HCT116 (cell line): ENCODE measurements around the gene URI1. TPM values are rescaled to one million over a fixed set of nuclear protein-coding genes. Genes with fewer than 3 reads are reported as not detected.

Source experiments
- ATAC-seq: fragments of 200-7000 bp; cut with Tn5 transposase; 2 replicates; pipeline ENCODE4 v1.9.1; 2020; ENCODE audit warnings: mild to moderate bottlenecking, moderate library complexity
- BruUV-seq: library from RNA; stranded (reverse); fragments of 400-500 nt; replicated peaks from 2 replicates; lab custom pipeline; 2021; lab: Mats Ljungman, UMichigan
- CTCF ChIA-PET: fragments of 300-600 bp; sonication (Branson Sonifier 250); formaldehyde crosslinking; loops from one replicate; lab custom pipeline; 2021; ENCODE audit warnings: antibody characterized with exemption; lab: Charles Lee
- POLR2A ChIA-PET: fragments of 300-600, 350-600 bp; sonication (Branson Sonifier 250); formaldehyde crosslinking; loops from one replicate; lab custom pipeline; 2021; ENCODE audit warnings: antibody characterized with exemption; lab: Charles Lee
- RAD21 ChIA-PET, 2 experiments: fragments of 300-600 bp; sonication (Branson Sonifier 250); formaldehyde crosslinking; loops; one replicate each; lab custom pipeline; 2023; ENCODE audit warnings: low total read pairs in 2 of 2; ENCODE audit not compliant: uncharacterized antibody in 2 of 2, unreplicated experiment in 2 of 2, low non-redundant PET in 1 of 2; lab: Charles Lee
- DNase-seq: peaks from one replicate; pipeline ENCODE4 v3.0.0-alpha.2; 2010; ENCODE audit warnings: low read depth, low spot score
- H2AFZ ChIP-seq: fragments of 200-600 bp; shearing (Covaris generic), sonication (generic); 2 replicates; pipeline ENCODE4 v1.6.1; 2017; ENCODE audit warnings: low read depth, mixed run types, mixed read lengths, antibody characterized with exemption, low read length; ENCODE audit not compliant: poor library complexity, severe bottlenecking
- H3K27ac ChIP-seq: 2 replicates; pipeline ENCODE4 v1.5.1; 2012; ENCODE audit warnings: low read depth, low read length
- H3K27me3 ChIP-seq: fragments of 200-600 bp; sonication (generic); 2 replicates; pipeline ENCODE4 v1.6.1; 2016; ENCODE audit warnings: mixed run types, low read length, mixed read lengths; ENCODE audit not compliant: insufficient read depth
- H3K36me3 ChIP-seq, 2 experiments: fragments of 200-500 bp in 1 of 2; fragments of 200-600 bp in 1 of 2; sonication (Bioruptor generic) in 1 of 2; sonication (generic) in 1 of 2; 2 replicates each; pipeline versions ENCODE4 v1.5.1 to v1.6.1; 2014 to 2016; ENCODE audit warnings: low read length in 2 of 2, inconsistent platforms in 1 of 2, mixed read lengths in 1 of 2, mixed run types in 1 of 2; ENCODE audit not compliant: insufficient read depth in 2 of 2, control insufficient read depth in 1 of 2
- H3K4me1 ChIP-seq, 2 experiments: fragments of 200-600 bp in 1 of 2; sonication (generic) in 1 of 2; 2 replicates each; pipeline versions ENCODE4 v1.5.1 to v1.6.1; 2012 to 2017; ENCODE audit warnings: low read length in 2 of 2, inconsistent platforms in 1 of 2, mild to moderate bottlenecking in 1 of 2, mixed read lengths in 1 of 2, mixed run types in 1 of 2, moderate library complexity in 1 of 2; ENCODE audit not compliant: insufficient read depth in 2 of 2, control insufficient read depth in 1 of 2
- H3K4me2 ChIP-seq: fragments of 200-600 bp; sonication (generic); 2 replicates; pipeline ENCODE4 v1.6.1; 2017; ENCODE audit warnings: mixed run types, low read length, mixed read lengths
- H3K4me3 ChIP-seq, 2 experiments: fragments of 200-600 bp in 1 of 2; sonication (generic) in 1 of 2; replicated peaks in 1 of 2; 2 replicates each; pipeline ENCODE4 v1.5.1; 2011 to 2016; ENCODE audit warnings: low read length in 2 of 2, control low read depth in 1 of 2, low read depth in 1 of 2, mild to moderate bottlenecking in 1 of 2, mixed read lengths in 1 of 2, mixed run types in 1 of 2
- H3K79me2 ChIP-seq: fragments of 200-600 bp; sonication (generic); 2 replicates; pipeline ENCODE4 v1.6.1; 2017; ENCODE audit warnings: mild to moderate bottlenecking, mixed run types, low read length, moderate library complexity, mixed read lengths; ENCODE audit not compliant: insufficient read depth
- H3K9ac ChIP-seq: fragments of 200-600 bp; sonication (generic); 2 replicates; pipeline ENCODE4 v1.6.1; 2016; ENCODE audit warnings: low read length, mixed read lengths
- H3K9me2 ChIP-seq: fragments of 200-600 bp; sonication (generic), shearing (Covaris generic); 2 replicates; pipeline ENCODE4 v1.6.1; 2017; ENCODE audit warnings: mixed run types, mild to moderate bottlenecking, moderate library complexity; ENCODE audit not compliant: insufficient read depth
- H3K9me3 ChIP-seq, 2 experiments: fragments of 200-500 bp in 1 of 2; fragments of 200-600 bp in 1 of 2; sonication (Bioruptor generic) in 1 of 2; sonication (generic) in 1 of 2; 2 replicates each; pipeline ENCODE4 v1.6.1; 2014 to 2017; ENCODE audit warnings: low read length in 2 of 2, mixed read lengths in 2 of 2, inconsistent platforms in 1 of 2, low read depth in 1 of 2, mild to moderate bottlenecking in 1 of 2, mixed run types in 1 of 2, moderate library complexity in 1 of 2; ENCODE audit not compliant: control insufficient read depth in 1 of 2, insufficient read depth in 1 of 2
- H4K20me1 ChIP-seq: fragments of 200-600 bp; sonication (generic), shearing (Covaris generic); 2 replicates; pipeline ENCODE4 v1.6.1; 2017; ENCODE audit warnings: mixed run types, mild to moderate bottlenecking, moderate library complexity; ENCODE audit not compliant: insufficient read depth
- CEBPB ChIP-seq: IDR thresholded peaks from 2 replicates; pipeline ENCODE4 v1.6.1; 2012; ENCODE audit warnings: low read depth
- EGR1 ChIP-seq: IDR thresholded peaks from 2 replicates; pipeline ENCODE4 v1.6.1; 2012; ENCODE audit warnings: low read depth
- ELF1 ChIP-seq: IDR thresholded peaks from 2 replicates; pipeline ENCODE4 v1.6.1; 2012; ENCODE audit warnings: low read depth, borderline replicate concordance
- EZH2phosphoT487 ChIP-seq: fragments of 200-600 bp; IDR thresholded peaks from 2 replicates; pipeline ENCODE4 v1.6.1; 2018; ENCODE audit warnings: antibody characterized with exemption, borderline replicate concordance
- FOSL1 ChIP-seq: IDR thresholded peaks from 2 replicates; pipeline ENCODE4 v1.6.1; 2012; ENCODE audit warnings: low read depth
- JUND ChIP-seq: IDR thresholded peaks from 2 replicates; pipeline ENCODE4 v1.6.1; 2012
- POLR2A ChIP-seq: IDR thresholded peaks from 2 replicates; pipeline ENCODE4 v1.7.0; 2011; ENCODE audit warnings: borderline replicate concordance; ENCODE audit not compliant: insufficient read depth, insufficient read length; ENCODE audit errors: extremely low read depth
- RAD21 ChIP-seq: IDR thresholded peaks from 2 replicates; pipeline ENCODE4 v1.6.1; 2012; ENCODE audit warnings: low read depth, mild to moderate bottlenecking
- SIN3A ChIP-seq: IDR thresholded peaks from 2 replicates; pipeline ENCODE4 v1.6.1; 2012; ENCODE audit warnings: low read depth
- SP1 ChIP-seq: IDR thresholded peaks from 2 replicates; pipeline ENCODE4 v1.6.1; 2012; ENCODE audit warnings: low read depth
- SRF ChIP-seq: IDR thresholded peaks from 2 replicates; pipeline ENCODE4 v1.6.1; 2012; ENCODE audit warnings: low read depth
- TCF7L2 ChIP-seq: IDR thresholded peaks from 2 replicates; pipeline ENCODE4 v1.7.0; 2011; ENCODE audit warnings: borderline replicate concordance, inconsistent platforms; ENCODE audit not compliant: insufficient read depth, insufficient read length; ENCODE audit errors: extremely low read depth
- YY1 ChIP-seq: IDR thresholded peaks from 2 replicates; pipeline ENCODE4 v1.6.1; 2011; ENCODE audit warnings: low read length, low read depth, moderate library complexity, mild to moderate bottlenecking; ENCODE audit not compliant: insufficient replicate concordance; ENCODE audit errors: extremely low read depth
- ZFX ChIP-seq: fragments of 450-650 bp; IDR thresholded peaks from 2 replicates; pipeline ENCODE4 v1.6.1; 2017
- ZNF274 ChIP-seq: fragments of 200-500 bp; sonication (Bioruptor generic); IDR thresholded peaks from 2 replicates; pipeline ENCODE4 v1.6.1; 2014; ENCODE audit warnings: mild to moderate bottlenecking, low read depth, low read length, inconsistent platforms
- intact Hi-C: fragments of 100-400 bp; cut with micrococcal nuclease; formaldehyde crosslinking; loops from 2 replicates; pipeline ENCODE4 v1.10.0; 2022
- total RNA-seq: library from RNA; stranded (reverse); gene quantifications from one replicate; pipeline ENCODE4 v1.2.1, GENCODE V29; 2021; ENCODE audit not compliant: unreplicated experiment
- TF ChIP-seq, protein P1 (sequence below): IDR thresholded peaks from 2 replicates; pipeline ENCODE4 v1.6.1; 2011; ENCODE audit warnings: mild to moderate bottlenecking, low read length, moderate library complexity; ENCODE audit not compliant: insufficient replicate concordance; ENCODE audit errors: extremely low read depth
- TF ChIP-seq, protein P2 (sequence below): IDR thresholded peaks from 2 replicates; pipeline ENCODE4 v1.6.1; 2012; ENCODE audit warnings: low read depth
- TF ChIP-seq, protein P3 (sequence below), 3 experiments: fragments of 200-600 bp in 1 of 3; sonication (generic) in 1 of 3; IDR thresholded peaks in 2 of 3; conservative IDR thresholded peaks in 1 of 3; 2 replicates each; pipeline ENCODE4 v1.5.1; 2012 to 2017; ENCODE audit warnings: low read depth in 2 of 3, low read length in 2 of 3, antibody characterized with exemption in 1 of 3, borderline replicate concordance in 1 of 3, control low read depth in 1 of 3, mild to moderate bottlenecking in 1 of 3, mixed read lengths in 1 of 3, mixed run types in 1 of 3, moderate library complexity in 1 of 3; ENCODE audit not compliant: insufficient read depth in 1 of 3

Gene URI1
- total RNA-seq, 1 experiment from 2014 or later = 51.4 TPM

DNA sequence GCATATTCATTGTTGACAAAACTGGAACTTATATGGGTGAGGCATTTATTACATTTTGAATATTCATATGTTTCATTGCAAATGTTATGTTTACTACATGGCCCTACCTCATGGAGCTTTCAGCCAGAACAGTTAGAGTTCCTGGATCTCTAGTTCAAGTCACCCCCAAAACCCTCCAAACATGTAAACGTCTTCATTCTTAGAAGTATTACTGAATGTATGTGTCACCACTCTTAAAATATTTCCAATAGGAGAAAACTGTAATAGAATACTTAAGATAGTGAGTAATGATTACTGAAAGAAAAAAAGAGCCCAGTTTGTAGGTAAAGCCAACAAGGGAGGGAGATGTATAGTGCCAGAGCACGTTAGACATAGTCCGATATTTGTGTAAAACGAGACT lies 23.5 kb downstream of the URI1 start:
- CTCF ChIA-PET = interaction anchor here (1.4 kb wide), 1 partner anchor 237 kb away, joined by 3 read pairs; no protein-coding TSS in a partner anchor
- no peak for ATAC-seq
- peaks cover 99% of the 10 kb centered on the region for H3K79me2 ChIP-seq

More for the DNA sequence above, 23.5 kb downstream of the URI1 start:
- TF ChIP-seq ELF1 (no peak), EGR1 (no peak), SP1 (no peak), TCF7L2 (no peak), JUND (no peak), SIN3A (no peak), ZFX (no peak), POLR2A (no peak), CEBPB (no peak), RAD21 (no peak), EZH2phosphoT487 (no peak), SRF (no peak), ZNF274 (no peak), YY1 (no peak), FOSL1 (no peak)
- TF ChIP-seq, protein P1, sequence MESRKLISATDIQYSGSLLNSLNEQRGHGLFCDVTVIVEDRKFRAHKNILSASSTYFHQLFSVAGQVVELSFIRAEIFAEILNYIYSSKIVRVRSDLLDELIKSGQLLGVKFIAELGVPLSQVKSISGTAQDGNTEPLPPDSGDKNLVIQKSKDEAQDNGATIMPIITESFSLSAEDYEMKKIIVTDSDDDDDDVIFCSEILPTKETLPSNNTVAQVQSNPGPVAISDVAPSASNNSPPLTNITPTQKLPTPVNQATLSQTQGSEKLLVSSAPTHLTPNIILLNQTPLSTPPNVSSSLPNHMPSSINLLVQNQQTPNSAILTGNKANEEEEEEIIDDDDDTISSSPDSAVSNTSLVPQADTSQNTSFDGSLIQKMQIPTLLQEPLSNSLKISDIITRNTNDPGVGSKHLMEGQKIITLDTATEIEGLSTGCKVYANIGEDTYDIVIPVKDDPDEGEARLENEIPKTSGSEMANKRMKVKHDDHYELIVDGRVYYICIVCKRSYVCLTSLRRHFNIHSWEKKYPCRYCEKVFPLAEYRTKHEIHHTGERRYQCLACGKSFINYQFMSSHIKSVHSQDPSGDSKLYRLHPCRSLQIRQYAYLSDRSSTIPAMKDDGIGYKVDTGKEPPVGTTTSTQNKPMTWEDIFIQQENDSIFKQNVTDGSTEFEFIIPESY = no peak
- TF ChIP-seq, protein P2, sequence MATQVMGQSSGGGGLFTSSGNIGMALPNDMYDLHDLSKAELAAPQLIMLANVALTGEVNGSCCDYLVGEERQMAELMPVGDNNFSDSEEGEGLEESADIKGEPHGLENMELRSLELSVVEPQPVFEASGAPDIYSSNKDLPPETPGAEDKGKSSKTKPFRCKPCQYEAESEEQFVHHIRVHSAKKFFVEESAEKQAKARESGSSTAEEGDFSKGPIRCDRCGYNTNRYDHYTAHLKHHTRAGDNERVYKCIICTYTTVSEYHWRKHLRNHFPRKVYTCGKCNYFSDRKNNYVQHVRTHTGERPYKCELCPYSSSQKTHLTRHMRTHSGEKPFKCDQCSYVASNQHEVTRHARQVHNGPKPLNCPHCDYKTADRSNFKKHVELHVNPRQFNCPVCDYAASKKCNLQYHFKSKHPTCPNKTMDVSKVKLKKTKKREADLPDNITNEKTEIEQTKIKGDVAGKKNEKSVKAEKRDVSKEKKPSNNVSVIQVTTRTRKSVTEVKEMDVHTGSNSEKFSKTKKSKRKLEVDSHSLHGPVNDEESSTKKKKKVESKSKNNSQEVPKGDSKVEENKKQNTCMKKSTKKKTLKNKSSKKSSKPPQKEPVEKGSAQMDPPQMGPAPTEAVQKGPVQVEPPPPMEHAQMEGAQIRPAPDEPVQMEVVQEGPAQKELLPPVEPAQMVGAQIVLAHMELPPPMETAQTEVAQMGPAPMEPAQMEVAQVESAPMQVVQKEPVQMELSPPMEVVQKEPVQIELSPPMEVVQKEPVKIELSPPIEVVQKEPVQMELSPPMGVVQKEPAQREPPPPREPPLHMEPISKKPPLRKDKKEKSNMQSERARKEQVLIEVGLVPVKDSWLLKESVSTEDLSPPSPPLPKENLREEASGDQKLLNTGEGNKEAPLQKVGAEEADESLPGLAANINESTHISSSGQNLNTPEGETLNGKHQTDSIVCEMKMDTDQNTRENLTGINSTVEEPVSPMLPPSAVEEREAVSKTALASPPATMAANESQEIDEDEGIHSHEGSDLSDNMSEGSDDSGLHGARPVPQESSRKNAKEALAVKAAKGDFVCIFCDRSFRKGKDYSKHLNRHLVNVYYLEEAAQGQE = no peak
- TF ChIP-seq, protein P3, sequence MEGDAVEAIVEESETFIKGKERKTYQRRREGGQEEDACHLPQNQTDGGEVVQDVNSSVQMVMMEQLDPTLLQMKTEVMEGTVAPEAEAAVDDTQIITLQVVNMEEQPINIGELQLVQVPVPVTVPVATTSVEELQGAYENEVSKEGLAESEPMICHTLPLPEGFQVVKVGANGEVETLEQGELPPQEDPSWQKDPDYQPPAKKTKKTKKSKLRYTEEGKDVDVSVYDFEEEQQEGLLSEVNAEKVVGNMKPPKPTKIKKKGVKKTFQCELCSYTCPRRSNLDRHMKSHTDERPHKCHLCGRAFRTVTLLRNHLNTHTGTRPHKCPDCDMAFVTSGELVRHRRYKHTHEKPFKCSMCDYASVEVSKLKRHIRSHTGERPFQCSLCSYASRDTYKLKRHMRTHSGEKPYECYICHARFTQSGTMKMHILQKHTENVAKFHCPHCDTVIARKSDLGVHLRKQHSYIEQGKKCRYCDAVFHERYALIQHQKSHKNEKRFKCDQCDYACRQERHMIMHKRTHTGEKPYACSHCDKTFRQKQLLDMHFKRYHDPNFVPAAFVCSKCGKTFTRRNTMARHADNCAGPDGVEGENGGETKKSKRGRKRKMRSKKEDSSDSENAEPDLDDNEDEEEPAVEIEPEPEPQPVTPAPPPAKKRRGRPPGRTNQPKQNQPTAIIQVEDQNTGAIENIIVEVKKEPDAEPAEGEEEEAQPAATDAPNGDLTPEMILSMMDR (IDR thresholded peaks at IDR 0.05 in 2 of 3, conservative IDR thresholded peaks at IDR 0.05 in 1 of 3; ENCODE audit: borderline replicate concordance in 1 of 3, insufficient read depth in 1 of 3, low read depth in 2 of 3, low read length in 2 of 3) = no peak
- no peak for DNase-seq
- Histone ChIP-seq H3K4me3 (no peak overlapping the region), H2AFZ (no peak overlapping the region), H3K9ac (no peak overlapping the region), H3K27me3 (no peaks in the 10 kb centered on the region), H4K20me1 (peaks cover 21% of the 10 kb centered on the region; the same call in 1 of the 2 replicates), H3K4me2 (no peak overlapping the region), H3K36me3 (no peaks in the 10 kb centered on the region), H3K9me3 (no peaks in the 10 kb centered on the region), H3K27ac (no peak overlapping the region), H3K4me1 (no peaks in the 10 kb centered on the region), H3K9me2 (no peaks in the 10 kb centered on the region)
- BruUV-seq = no TSS peak
- ChIA-PET POLR2A (no interaction called here), RAD21 (no interaction called here)
- intact Hi-C loops = no loop called here
